Measurements from ENCODE around the gene KLHL29.
"Not testable (repeated sequence)": the region's sequence is repeated elsewhere in the genome, so short reads cannot be mapped to it uniquely, and the experiment has no call there.

The KLHL29 gene
- total RNA-seq, result 0.06 to 0.69 (median 0.26) reads per million in 18 experiments

DNA sequence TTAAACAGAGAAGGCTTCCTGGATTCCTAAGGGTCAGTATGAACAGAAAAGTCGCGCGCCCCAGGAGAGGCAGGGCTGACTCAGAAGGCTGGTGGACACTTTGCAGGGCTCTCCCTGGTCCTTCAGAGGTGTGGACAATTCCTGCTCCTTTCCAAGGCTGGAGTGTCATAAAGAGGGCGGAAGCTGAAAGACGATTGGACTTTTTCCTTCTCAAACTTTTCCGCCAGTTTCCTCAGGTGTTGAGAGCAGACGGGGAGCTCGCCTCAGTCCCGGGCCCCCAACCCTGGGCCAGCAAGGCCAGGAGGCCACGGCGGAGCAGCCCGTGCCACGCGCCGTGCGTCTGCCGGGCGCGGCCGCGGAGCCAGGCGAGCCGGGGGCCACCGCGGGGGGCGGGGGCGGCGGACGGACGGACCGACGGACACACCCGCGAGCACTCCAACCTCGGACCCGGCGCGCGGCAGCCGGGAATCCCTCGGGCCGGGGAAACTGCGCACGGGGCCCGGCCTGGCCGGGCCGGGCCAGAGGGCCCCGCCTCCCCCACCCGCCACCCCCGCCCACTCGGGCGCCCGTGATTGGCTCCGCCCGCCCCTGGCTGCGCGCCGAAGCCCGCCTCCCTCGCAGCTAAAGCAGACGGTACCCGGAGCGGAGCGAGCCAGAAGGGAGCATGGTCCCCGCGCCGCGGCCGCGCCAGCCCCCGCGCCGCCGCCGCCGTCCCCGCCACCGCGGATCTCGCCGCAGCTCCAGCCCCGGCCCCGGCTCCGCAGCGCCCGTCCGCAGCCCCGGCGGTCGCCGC, at the start of gene KLHL29:
KLHL29 (plus strand) TSS at position 629 of the 793 bp plus-strand sequence. CDS start 177,018 bp downstream, outside the sequence.
- peak; percentile 22 to 27 for DNase-seq

DNA sequence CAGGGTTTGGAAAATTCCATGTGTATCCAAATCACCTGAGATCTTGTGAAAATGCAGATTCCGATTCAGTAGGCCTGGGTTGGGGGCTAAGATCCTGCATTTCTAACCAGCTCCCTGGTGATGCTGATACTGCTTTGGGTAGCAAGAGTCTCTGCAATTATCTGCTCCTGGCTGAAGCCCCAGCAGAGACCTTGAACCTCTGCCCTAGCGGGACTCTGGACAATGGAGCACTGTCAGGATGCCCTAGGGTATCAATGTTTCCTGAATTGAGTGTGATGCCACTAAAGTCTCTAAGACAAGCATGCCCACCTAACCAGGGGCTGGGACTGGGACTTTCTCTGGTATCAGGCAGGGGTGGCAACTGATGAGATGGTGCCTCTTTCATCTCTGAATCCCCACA, 49.4 kb upstream of the KLHL29 start:
- DNase-seq, result no peak

DNA sequence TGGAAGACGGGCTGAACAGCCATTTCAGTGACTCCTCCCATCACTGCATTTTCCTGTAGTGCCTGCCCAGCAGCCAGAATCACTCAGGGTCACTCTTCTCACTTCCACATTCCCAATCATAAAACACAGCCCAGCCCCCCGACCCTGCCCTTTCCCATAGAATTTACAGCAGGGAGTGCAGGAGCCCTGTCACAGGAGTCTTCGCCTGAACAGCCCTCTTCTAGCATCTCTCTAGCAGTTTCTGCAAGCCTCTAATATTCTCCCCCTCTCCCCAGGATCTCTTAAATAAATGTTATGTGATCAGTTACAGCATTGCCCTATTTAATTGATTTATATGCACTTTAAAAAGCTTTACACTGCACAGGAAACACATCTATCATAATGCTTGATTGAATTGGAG, 42.9 kb upstream of the KLHL29 start:
- no peak for DNase-seq

DNA sequence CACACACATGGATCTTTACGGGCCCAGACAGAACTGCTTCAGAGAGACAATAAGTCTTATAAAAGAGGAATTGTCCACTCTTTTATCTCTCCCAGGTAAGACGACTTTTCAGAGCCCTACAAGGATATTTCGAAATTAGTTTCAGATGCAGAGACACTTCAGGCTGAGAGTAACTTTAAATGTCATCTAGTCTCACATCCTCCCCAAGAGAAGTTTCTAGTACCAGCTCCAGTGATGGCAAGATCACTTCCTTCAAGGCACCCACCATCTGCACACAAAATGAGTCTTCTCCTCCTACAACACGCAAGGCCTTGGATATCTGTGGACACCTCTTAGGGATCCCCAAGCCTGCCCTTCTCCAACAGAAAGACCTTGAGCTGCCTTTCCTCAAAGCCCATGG, 39.0 kb upstream of the KLHL29 start:
- no peak for DNase-seq

DNA sequence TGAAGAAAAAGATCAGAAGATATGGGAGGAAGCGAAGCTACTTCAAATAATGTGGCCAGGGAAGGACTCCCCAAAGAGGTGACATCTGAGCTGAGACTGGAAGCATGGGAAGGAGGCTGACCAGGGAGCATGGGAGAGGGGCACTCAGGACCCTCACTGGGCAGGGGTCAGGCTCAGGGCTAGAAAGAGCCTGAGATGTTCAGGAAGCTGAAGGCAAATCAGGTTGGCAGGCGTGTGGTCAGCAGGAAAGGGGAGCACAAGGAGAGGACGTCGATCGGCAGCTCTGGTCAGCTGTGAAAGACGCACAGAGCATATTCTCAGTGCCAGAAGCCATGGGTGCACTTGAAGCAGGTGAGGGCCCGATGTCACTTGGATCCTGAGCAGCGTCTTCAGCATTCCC, 38.2 kb upstream of the KLHL29 start:
- no peak for DNase-seq

DNA sequence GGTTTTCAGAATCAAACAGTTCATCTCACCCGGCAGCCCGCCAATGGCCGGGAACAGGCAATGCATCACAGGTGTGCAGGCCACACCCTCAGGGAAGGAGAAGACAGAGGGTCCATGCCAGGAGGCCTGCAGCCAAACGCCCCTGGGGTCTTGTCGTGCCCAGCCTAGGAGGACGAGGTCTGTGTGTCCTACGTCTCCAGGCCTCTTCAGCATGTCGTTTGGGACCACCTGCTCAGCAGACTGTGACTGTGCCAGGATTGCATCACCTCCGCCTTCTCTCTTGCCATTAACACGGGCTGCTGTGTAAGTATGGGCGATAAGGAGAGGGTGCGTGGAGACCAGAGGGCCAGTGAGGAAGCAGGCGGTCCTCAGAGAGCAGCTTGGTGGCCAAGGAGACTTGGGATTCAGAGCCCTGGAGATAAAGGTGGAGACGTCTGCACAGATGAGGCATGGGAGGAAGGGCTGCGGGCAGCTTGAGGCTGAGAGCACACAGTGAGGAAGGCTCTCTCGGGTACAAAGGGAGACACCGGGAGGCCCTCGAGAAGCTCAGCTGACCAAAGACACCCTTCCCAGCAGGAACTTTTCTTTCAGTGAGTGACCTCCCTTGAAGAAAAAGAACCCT, 37.4 kb upstream of the KLHL29 start:
- DNase-seq, result no peak

DNA sequence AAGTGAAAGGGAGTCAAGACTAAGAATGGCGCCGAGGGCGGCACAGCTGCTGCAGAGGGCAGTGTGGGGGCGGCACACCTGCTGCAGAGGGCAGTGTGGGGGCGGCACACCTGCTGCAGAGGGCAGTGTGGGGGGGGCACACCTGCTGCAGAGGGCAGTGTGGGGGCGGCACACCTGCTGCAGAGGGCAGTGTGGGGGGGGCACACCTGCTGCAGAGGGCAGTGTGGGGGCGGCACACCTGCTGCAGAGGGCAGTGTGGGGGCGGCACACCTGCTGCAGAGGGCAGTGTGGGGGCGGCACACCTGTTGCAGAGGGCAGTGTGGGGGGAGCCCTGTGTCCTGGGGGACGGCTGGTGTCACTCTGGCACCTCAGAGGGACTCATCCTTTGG, 36.9 kb upstream of the KLHL29 start:
- DNase-seq, result not testable (repeated sequence)

DNA sequence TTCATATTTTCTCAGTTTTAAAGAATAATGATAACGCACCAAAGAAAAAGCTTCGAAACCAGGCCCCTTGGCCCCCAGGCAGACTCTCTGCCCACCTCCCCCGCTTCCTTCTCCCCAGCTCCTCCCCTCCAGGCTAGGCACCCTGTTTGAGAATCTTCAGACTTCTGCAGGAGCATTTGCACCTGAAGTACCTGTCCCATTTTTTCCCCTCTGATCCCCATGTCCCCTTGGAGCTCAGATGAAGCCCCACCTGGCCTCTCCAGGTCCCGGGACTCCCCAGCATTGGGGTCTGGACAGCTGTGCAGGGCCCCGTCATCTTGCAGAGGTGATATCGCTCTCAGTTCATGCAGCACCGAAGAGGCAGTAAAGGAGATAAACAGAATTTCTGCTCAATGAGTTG, 35.5 kb upstream of the KLHL29 start:
- DNase-seq, result no peak

DNA sequence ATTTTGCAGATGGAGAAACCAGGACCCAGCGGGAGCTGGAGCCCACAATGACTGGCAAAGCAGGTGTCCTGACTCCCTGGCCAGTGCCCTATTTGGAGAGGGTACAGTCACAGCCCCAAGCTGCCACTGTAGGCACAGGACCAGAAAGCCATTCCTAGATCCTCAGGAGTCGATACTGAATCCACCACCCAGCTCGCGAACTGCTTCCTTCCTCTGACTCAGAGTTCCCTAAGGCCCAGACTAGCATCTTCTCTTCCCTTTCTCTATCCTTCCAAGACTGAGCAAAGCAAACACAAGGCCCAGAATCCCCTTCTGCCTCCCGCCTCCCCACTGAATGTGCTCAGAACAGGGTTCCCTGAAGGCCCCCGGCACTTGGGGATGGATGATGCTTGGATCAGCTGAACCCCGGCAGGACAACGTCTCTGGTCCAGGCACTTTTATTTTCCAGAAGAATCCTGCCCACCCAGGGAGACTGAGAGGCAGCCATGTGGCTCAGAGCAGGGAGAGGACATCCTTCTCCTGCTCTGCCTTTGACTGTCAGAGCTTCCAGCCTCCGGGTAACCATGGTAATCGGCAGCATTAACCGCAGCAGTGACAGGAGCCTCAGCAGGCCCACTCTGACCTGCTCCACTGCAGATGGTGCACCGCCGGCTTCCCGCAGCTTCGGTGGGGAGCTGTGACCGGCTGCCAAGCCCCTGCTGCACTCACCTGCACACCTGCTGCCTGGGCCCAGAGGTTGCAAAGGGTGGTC, 34.8 kb upstream of the KLHL29 start:
- no peak for DNase-seq

DNA sequence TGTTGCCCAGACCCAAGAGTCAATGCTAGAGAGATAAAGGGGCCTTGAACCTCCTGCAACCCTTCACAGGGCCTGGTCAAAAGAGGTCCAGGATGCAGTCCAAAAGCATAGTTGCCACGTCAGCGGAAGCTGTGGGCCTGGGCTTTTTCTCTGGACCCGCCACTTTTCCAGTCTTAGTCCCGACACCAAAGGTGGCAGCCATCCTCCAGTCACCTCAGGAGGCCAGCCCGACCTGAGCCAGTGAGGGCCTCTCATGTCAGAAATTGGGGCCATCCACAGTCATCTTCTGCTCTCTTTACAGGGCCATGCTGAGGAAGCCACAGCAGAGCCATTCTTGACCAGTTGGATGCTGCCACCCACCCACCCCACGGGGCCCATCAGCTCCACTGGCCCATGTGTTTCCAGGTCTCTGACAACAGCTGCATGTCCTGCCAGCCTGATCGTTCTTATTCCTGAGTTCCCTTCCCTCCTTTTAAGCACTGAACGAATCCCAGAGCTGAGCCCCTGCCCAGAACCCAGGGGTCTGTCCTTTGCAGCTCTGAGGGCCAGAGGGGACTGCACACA, 34.1 kb upstream of the KLHL29 start:
- DNase-seq, result no peak

DNA sequence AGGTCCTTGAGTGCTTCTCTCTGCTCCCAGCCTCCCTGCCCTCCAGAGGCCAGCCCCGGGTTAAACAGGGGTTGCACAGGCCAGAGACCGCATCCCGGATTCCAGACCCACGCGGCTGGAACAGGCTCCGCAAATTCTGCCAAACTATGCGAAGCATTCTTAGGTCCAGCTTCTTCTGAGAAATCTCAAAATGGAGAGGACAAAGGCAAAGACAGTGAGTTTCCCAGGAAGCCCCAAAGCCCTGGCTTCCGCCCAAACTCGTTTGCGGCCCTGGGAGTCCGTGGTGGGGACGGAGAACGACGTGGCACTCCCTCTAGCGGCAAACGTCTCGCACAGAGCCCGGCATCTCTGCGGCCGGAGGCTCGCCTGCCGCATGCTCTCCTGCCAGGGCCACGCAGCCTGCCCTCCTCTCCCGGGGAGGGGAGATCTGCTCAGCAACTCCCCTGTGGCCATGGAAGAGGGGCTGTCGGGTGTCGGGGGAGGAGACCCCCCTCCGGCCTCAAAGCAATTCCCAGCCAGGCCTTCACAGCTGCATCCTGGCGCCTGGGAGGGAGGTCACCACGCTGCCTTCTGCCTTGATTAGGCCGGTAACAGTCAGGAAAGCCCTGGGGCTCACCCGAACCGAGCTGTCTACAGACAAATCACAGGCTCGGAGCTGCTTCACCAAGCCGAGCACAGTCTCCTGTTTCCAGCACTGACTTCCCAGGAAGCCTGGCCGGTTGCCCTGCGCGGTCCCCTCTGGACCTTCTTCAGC, 33.4 kb upstream of the KLHL29 start:
- peak; percentile 35 to 62 for DNase-seq

DNA sequence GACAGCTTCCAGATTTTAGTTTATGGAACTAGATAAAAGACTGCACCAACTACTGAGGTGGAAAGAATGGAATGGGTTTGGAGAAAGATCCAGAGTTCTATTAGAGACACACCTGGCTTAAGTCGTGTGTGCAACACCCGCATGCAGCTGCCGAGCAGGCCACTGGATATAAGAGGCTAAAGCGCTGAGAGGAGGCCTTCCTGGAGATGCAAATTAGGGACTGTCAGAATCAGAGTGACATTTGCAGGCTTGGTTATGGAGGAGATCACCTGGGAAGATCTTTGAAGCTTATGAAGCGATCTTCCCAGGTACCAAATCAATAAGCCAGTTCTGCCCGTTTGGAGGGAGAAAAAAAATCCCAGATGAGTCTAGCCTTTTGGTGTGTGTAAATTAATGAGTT, 30.4 kb upstream of the KLHL29 start:
- no peak for DNase-seq

DNA sequence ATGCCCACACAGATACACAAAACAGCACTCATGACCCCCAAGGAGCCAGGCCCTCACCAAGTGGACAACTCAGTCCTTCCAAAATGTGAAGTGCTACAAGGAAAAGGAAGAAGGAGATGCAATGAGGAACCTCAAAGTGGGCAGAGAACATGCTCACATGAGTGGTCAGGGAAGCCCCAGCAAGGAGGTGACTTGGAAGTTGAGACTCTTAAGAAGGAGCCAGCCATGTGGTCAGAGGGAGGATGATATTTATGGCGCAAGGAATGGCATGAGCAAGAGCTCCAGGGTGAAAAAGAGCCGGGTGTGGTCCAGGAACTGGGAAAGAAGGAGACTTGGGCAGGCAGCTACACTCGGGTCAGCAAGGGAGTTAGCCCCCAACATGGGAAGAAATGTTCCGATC, 30.0 kb upstream of the KLHL29 start:
- DNase-seq, result peak; percentile 30 to 35

DNA sequence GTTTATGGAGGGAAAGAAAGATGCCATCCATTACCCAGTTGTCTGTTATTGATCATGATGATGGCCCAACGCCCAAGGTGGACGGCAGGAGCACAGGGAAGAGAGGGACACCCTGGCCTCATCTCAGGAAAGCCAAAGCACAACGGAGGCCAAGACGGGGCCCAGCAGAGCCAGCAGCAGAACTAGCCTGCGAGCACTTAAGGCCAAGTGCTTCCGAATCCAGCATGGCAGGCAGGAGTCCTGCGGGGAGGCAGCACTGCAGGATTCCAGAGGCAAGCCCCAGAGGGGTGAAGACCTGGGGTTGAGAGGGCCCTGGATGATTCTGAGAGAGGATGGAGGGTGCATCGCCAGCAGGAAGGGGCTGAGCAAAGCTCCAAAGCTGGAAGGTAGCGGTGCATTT, 28.3 kb upstream of the KLHL29 start:
- no peak for DNase-seq

DNA sequence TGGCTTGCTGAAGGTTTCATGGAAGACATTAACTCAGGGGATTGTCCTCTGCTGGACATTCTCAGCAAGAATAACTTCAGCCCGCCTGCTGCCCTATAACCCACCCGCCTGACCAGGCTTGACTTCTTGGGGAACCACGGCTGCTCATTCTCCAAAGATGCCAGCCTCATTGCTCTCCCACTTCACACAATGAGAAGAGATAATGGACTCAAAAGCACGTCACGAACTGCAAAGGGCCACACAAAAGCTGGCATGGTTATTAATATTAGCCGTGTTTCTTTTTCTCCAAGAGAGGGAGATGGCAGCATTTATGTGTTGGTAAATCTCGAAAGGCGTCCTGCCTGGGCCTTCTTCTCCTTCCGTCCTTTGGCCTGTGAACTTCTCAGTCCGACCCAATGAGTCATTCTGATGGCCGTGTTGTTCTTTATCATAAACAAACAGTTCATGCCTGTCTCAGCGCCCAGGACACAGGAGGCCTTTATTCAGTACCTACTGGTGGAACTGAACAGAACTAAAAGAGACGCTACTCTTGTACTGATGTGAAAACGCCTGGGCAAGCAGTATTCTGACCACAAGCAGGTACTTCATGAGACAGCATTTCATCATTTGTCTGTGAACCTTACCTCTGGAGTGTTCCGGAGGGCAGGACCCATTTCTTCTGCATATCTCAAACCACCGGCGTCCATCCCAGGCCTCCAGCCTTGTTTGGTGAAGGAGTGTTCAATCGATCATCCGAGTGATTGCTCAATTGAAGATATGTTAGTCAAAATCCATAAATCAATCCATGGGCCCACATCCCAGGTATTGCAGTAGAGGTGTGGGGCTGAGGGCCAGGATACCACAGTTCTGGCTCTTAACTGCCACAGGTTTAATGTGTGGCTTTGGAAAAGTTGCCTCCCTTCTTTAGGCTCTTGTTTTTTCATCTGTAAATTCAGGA, 25.1 kb upstream of the KLHL29 start:
- DNase-seq, result no peak

DNA sequence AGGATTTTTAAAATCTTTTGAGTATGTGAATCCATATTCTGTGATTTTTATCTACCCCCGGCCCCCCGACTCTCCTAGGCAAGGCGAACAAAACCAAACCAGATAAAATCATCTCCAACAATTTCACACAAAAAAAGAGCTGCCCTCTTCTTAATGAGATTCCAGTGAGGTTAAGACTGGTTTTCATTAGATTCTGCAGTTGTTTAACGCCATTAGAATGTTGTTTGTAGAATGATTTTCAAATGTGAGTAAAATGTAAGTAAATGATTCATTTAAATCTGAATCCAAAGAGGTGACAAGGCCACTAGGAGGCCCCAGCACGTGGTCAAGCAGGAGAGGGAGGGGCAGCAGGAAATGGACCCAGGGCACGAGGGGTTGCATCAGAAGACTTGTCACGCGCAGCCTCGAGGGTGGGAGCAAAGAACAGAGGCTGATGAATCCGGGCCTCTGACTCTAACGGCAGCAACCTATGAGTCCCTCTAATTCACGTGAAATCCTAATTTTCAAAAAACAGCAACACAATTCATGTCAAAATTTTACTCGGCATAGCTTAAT, 24.3 kb upstream of the KLHL29 start:
- DNase-seq, result peak; percentile 16 to 22

DNA sequence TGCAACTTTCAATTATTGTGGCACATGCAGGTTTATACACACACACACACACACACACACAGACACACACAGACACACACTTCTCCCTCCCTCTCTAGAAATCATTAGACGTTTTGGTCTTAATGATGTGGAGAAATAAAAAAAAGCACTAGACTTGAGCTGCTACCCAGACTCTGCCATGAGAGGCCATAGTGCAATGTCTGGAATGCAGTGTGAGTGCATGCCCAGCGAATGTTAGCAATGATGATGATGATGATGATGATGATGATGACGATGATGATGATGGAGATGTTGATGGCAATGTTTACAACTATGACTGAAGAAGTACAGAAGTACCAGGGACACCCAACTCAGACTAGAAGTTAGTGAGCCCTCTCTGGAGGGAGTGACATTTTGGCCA, 23.8 kb upstream of the KLHL29 start:
- DNase-seq, result no peak

DNA sequence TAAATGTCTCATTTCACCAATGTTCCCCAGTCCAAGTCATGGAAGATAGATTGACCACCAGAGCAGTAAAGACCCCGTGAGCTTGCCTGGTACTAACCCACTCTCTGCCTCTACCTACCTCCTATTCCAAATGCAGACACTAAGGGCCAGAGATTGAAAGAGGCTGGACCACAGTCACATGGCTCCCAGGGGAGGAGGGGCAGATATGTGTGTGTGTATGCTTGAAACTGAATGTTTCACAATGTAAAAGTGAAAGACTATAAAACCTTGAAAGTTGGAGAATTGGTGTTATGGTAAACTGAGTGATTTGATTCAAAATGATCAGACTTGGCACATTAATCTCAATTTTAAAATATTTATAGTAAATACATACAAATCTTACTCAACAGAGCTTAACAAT, 21.7 kb upstream of the KLHL29 start:
- DNase-seq, result no peak

DNA sequence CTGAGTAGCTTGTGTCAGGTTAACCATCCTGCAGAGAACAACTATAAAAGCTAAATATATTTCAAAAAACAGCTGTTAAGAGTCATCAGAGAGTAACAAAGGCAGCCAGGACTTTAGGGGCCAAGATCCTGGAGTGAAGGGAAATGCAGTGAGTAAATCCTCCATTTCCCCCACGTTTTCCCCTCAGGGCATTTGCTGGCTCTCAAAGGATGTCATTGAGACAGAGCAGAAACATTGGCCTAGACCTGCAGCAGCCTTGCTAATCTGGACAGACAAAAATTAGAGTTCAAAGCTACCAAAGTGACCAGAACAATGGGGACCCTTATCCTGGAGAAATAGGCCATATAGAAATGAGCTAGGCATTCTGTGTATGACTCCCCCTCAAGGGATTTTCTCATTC, 21.1 kb upstream of the KLHL29 start:
- DNase-seq, result no peak

DNA sequence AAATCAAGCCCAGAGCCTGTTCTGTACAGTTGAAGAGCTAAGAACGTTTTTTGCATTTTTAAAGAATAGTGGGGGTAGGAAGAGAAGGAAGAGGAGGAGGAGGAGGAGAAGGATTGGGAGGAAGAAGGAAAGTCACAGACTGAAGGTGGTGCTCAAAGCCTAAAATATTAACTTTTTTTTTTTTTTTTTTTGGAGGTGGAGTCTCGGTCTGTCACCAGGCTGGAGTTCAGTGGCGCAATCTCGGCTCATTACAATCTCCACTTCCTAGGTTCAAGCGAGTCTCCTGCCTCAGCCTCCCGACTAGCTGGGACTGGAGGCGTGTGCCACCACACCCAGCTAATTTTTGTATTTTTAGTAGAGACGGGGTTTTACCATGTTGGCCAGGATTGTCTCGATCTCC, 18.3 kb upstream of the KLHL29 start:
- no peak for DNase-seq

DNA sequence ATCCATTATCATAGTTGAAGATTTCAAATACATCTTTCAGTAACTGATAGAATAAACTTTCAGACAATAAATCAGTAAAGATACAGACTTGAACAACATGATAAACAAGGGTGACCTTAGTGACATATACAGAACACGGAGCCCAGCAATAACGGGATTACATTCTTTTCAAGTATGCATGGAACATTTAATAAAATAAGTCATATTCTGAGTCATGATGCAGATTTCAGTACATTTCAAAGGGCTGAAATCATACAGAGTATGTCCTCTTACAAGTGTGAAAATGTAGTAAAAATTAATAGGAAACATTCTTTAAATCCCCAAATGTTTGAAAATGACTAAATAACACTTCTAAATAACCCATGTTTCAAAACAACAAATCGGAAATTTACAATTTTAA, 17.2 kb upstream of the KLHL29 start:
- no peak for DNase-seq

All from inflammatory macrophage (primary cell).